Left ventricle myocardium inferior (tissue), 1 donor: ENCODE measurements around the gene TCEA2. TPM values are rescaled to one million over a fixed set of nuclear protein-coding genes. Genes with fewer than 3 reads are reported as not detected.
A peak's percentile ranks its signal among the peaks of the same experiment; 100 is the strongest.

Experiments
- DNase-seq: peaks from one replicate; pipeline ENCODE4 v3.0.0-alpha.2; 2020
- H3K27ac ChIP-seq: fragments of 200-600 bp; replicated peaks from 2 replicates; pipeline ENCODE4 v1.8.0; 2021
- H3K27me3 ChIP-seq: fragments of 200-600 bp; 2 replicates; pipeline ENCODE4 v1.8.0; 2021; ENCODE audit warnings: low read depth
- H3K36me3 ChIP-seq: fragments of 200-600 bp; 2 replicates; pipeline ENCODE4 v1.8.0; 2021
- H3K4me1 ChIP-seq: fragments of 200-600 bp; 2 replicates; pipeline ENCODE4 v1.8.0; 2021
- H3K4me3 ChIP-seq: fragments of 200-600 bp; 2 replicates; pipeline ENCODE4 v1.8.0; 2021; ENCODE audit warnings: mild to moderate bottlenecking, moderate library complexity
- H3K9me3 ChIP-seq: fragments of 200-600 bp; replicated peaks from 2 replicates; pipeline ENCODE4 v1.8.0; 2021
- intact Hi-C: fragments of 100-400 bp; cut with micrococcal nuclease; formaldehyde crosslinking; loops from one replicate; pipeline ENCODE4 v1.11.0; 2022
- total RNA-seq: library from RNA; stranded (reverse); fragmentation: NEBNext Ultra II Directional; extraction: Animal tissue kit (Norgen Biotek cat#: 25700); gene quantifications from one replicate; pipeline ENCODE4 v1.2.1, GENCODE V29; 2021
- TF ChIP-seq, protein P1 (sequence below): fragments of 200-600 bp; IDR thresholded peaks from 2 replicates; pipeline ENCODE4 v1.8.0; 2021; ENCODE audit warnings: antibody characterized with exemption, mild to moderate bottlenecking, borderline replicate concordance
- donor health status: DM: no; HTN: yes; CAD: no; lungs with severe emphysema.

Gene TCEA2
- total RNA-seq, 1 donor from 2014 or later: 38.9 TPM

- Histone ChIP-seq H3K27me3 (peaks cover 53% of the 10 kb centered on the region), H3K4me3 (peak overlapping the region; percentile 56), H3K4me1 (peaks cover 55% of the 10 kb centered on the region), H3K27ac (peak overlapping the region; percentile 94), H3K36me3 (no peaks in the 10 kb centered on the region), H3K9me3 (no peaks in the 10 kb centered on the region)
- TF ChIP-seq, protein P1, sequence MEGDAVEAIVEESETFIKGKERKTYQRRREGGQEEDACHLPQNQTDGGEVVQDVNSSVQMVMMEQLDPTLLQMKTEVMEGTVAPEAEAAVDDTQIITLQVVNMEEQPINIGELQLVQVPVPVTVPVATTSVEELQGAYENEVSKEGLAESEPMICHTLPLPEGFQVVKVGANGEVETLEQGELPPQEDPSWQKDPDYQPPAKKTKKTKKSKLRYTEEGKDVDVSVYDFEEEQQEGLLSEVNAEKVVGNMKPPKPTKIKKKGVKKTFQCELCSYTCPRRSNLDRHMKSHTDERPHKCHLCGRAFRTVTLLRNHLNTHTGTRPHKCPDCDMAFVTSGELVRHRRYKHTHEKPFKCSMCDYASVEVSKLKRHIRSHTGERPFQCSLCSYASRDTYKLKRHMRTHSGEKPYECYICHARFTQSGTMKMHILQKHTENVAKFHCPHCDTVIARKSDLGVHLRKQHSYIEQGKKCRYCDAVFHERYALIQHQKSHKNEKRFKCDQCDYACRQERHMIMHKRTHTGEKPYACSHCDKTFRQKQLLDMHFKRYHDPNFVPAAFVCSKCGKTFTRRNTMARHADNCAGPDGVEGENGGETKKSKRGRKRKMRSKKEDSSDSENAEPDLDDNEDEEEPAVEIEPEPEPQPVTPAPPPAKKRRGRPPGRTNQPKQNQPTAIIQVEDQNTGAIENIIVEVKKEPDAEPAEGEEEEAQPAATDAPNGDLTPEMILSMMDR: no peak
- no peak for DNase-seq
- intact Hi-C loops: no loop called here
Measured at GRCh38 chr20:64056889-64057627, 5.9 kb upstream of the TCEA2 start.

DNA sequence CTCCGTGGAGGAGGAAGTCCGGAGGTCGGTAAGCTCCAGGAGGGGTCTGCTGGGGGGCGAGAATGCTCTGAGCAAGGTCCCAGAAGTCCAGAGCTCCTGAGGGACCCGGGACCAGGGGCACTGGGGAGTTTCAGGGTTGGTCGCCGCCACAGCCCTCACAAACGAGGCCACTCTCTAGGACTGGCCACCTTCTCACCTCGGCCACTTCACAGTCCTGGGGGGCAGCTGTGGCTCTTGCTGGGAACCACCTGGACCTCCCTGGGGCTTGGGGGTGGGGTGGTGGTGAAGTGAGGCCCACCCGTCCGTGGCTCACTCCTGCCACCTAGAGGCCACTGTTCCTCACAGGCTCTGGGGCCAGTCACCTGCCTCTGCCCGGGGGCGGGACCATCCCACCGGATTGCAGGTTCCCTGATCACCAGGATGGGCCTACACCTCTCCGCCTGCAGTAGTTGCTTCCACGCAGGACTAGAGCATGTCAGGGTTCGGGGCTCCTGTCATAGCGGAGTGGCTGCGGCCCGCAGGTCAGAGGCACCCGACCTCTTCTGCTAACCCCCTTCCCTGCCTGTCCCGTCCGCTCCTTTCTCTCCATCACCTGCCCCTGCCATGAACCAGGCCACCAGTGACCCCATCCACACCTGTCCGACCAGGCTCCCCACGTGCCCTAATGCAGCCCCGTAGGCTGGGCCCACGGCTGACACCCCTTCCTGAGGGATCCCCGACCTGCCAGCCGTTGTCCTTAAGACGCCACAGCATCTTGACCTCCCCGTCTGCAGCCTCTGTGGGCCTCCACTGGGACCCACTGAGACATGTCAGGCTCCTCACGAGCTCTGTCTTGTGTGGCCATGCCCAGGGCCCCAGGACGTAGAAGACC lies 5.1 kb upstream of the TCEA2 start:
- peaks cover 45% of the 10 kb centered on the region for H3K27me3 ChIP-seq
- intact Hi-C loops: no loop called here
- no peaks in the 10 kb centered on the region for H3K9me3 ChIP-seq
- H3K4me1 ChIP-seq: peaks cover 55% of the 10 kb centered on the region
- peak overlapping the region; percentile 56 for H3K4me3 ChIP-seq
- no peaks in the 10 kb centered on the region for H3K36me3 ChIP-seq
- peak overlapping the region; percentile 94 for H3K27ac ChIP-seq
- TF ChIP-seq, protein P1: peak; percentile 89
- DNase-seq: peak; percentile 75

GRCh38 chr20:64058536-64058935 lies 4.5 kb upstream of the TCEA2 start:
- no peak for DNase-seq
- peaks cover 53% of the 10 kb centered on the region for H3K4me1 ChIP-seq
- intact Hi-C loops: no loop called here
- H3K27ac ChIP-seq: no peak overlapping the region
- H3K27me3 ChIP-seq: peaks cover 41% of the 10 kb centered on the region
- no peaks in the 10 kb centered on the region for H3K36me3 ChIP-seq
- TF ChIP-seq, protein P1: no peak
- no peak overlapping the region for H3K4me3 ChIP-seq
- H3K9me3 ChIP-seq: no peaks in the 10 kb centered on the region

DNA sequence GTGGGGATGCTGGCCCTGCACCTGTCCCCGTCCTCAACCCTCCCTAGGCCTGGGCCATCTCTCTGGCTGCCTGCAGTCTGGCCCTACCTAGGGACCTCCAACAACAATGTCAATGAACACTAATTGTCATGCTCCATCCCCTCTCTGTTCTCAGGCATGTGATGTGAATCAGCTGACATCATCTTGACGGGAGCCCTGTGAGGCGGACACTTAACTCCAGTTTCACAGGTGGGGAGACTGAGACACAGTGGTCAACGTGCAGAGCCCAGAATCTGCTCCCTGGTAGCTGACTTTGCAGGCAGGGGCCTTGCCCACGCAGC lies 762 bp upstream of the TCEA2 start:
- H3K9me3 ChIP-seq: no peaks in the 10 kb centered on the region
- intact Hi-C loops: no loop called here
- TF ChIP-seq, protein P1: no peak
- H3K4me1 ChIP-seq: peaks cover 45% of the 10 kb centered on the region
- H3K36me3 ChIP-seq: no peaks in the 10 kb centered on the region
- H3K27ac ChIP-seq: peak overlapping the region; percentile 91
- H3K27me3 ChIP-seq: peaks cover 4% of the 10 kb centered on the region
- H3K4me3 ChIP-seq: peak overlapping the region; percentile 98
- no peak for DNase-seq

DNA sequence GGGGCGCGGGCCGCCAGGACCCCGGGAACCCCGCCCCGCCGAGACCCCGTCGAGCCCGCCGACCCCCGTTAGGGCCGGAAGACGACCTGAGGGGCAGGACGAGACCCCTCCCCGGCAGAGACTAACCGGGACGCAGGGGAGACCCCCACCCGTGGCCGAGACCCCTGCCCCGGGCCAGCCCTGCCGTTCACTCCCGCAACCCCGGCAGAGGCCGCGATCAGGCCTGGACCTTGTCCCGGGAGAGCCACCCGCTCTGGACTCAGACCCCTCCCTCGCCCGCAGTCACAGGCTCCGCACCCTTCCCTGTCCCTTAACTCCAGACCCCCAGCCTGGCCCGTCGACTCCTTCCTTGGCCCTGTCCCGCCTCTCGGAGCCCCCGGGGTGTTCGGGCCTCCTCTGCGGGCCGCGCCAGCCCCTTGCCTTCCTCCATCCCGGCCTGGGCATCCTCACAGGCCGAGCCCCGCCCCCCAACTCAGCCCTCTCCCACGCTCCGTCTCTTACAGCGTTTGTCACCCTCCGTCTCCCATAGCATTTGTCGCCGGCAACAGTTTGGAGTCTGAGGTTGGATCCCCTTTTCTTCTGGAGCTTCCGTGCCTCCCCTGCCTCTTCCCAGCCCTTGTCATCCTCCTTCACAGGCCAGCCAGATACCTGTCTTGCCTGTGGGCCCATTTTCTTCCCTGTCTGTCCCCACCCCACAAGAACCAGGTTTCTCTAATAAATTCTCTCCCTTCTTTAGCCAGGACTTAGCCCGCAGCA lies 569 bp downstream of the TCEA2 start:
- no peaks in the 10 kb centered on the region for H3K36me3 ChIP-seq
- peaks cover 34% of the 10 kb centered on the region for H3K4me1 ChIP-seq
- intact Hi-C loops: no loop called here
- H3K9me3 ChIP-seq: no peaks in the 10 kb centered on the region
- H3K27me3 ChIP-seq: no peaks in the 10 kb centered on the region
- DNase-seq: no peak
- TF ChIP-seq, protein P1: no peak
- H3K4me3 ChIP-seq: peak overlapping the region; percentile 98
- H3K27ac ChIP-seq: peak overlapping the region; percentile 91
